Neural cell (in vitro differentiated cells): Measurements from ENCODE around the gene RPS6KA3.

Source experiments
- CTCF ChIP-seq: fragments of 450-650 bp; IDR thresholded peaks from 2 replicates; pipeline ENCODE4 v1.5.1; 2014; ENCODE audit warnings: antibody characterized with exemption, mild to moderate bottlenecking, moderate library complexity; ENCODE audit not compliant: poor library complexity, severe bottlenecking
- EP300 ChIP-seq: fragments of 450-650 bp; conservative IDR thresholded peaks from 2 replicates; pipeline ENCODE4 v1.6.1; 2014; ENCODE audit warnings: antibody characterized with exemption, mild to moderate bottlenecking, moderate library complexity; ENCODE audit not compliant: poor library complexity, severe bottlenecking
- EZH2 ChIP-seq: fragments of 200-600, 300-800 bp; shearing (Covaris generic), sonication (generic); IDR thresholded peaks from 2 replicates; pipeline ENCODE4 v1.6.1; 2014; ENCODE audit warnings: antibody characterized with exemption, low read length, borderline replicate concordance, mild to moderate bottlenecking; ENCODE audit not compliant: insufficient read depth, poor library complexity, severe bottlenecking
- RAD21 ChIP-seq: fragments of 450-650 bp; conservative IDR thresholded peaks from 2 replicates; pipeline ENCODE4 v1.6.1; 2014; ENCODE audit warnings: antibody characterized with exemption, mild to moderate bottlenecking, moderate library complexity

GRCh38 chrX:20217906-20218305, 48.8 kb downstream of the RPS6KA3 start:
- TF ChIP-seq CTCF (no peak), RAD21 (no peak), EZH2 (no peak), EP300 (no peak)
